ENCODE measurements around the gene HIGD1A. TPM values are rescaled to one million over a fixed set of nuclear protein-coding genes. Genes with fewer than 3 reads are reported as not detected.

Gene HIGD1A
- total and polyA plus RNA-seq, 9 donors: 68.3 to 93.3 (median 81.3) TPM

DNA sequence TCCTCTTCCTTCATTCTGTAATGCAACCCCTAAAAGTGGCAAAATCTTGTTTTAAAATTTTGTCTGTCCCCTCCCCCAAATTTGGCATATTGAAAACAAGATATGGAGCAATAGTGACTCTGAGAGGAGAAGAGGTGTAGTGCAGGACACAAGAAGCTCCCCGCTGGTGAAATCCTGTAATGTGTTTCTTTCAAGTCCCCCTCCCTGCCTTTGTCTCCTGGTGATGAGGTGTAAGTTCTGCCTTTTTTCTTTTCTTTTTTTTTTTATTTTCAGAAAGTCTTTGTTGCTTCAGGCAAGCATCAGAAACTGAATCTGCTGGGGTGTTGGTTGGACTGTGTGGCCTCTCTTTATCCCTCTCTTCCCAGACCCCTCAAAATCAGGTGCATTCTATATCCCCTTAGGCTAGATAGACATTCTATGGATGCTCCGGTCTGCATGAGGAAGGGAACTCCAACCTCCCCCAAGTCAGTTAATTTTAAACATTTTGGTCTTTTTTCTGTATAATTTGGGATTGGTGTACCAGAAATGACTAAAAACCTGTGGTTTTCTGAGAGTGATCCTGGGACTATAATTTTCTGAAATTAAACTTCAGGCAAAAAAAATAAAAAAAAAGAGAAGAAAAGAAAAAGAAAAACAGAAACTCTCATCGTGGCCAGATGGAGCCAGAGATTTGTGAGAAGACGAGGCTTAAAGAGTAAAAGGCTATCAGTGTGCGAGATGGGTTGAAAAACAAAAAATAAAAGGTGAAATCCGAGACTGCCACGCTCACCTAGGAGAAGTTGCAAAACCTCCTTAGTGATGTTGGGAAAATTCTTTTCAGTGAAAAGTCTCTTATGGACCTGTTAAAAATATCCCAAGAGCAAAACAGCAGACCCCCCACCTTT lies 26.4 kb upstream of the HIGD1A start:
- no peaks in the 10 kb centered on the region for H3K36me3 ChIP-seq (ENCODE audit: control insufficient read depth, insufficient read depth, low read length)
- no peaks in the 10 kb centered on the region for H3K4me1 ChIP-seq (ENCODE audit: control insufficient read depth, insufficient read depth, low read length)
- H3K4me3 ChIP-seq (ENCODE audit: low read length): no peak overlapping the region
- peaks cover 2% of the 10 kb centered on the region for H3K27me3 ChIP-seq (ENCODE audit: control insufficient read depth, insufficient read depth, low read length)
- 14% methylated on average over 3 of the region's 7 CpGs for WGBS (ENCODE audit: insufficient coverage)
- no peak overlapping the region for H3K27ac ChIP-seq (ENCODE audit: low read length)
- no peaks in the 10 kb centered on the region for H3K9me3 ChIP-seq (replicated peaks; ENCODE audit: control insufficient read depth, low read depth, low read length)
- DNase-seq: no peak

DNA sequence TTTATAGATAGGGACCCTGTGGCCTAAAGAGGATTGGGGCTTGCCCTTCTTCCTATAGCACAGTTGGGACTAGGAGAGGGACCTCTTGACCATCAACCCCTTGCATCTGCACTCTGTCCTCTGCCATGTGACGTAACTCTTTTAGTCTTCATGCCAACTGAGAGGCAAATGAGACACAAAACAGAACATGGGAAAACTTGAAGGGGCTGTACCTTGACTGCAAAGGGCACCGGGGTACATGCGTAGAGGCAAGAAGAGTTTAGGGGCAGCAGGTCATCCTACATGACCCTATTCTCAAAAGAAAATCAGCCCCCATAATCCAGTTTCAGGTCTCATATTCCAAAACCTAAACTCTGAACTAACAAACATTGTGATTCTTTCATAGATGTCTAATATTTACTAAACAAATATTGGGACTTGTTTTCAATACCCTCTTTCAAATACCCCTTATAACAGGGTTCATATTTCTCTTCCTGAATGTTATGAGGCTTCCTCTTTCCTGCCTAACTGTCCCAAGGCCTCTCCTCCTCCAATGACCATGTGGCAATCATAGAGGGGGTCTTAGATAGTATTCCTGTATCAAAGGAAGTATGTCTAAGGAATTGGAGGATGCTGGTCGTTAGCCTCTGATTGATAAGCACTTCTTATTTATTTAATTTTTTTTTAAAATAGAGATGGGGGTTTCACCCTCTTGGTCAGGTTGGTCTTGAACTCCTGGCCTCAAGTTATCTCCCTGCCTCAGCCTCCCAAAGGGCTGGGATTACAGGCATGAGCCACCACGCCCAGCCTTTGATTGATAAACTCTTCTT lies 25.5 kb upstream of the HIGD1A start:
- Histone ChIP-seq H3K27ac (ENCODE audit: low read length) (no peak overlapping the region), H3K9me3 (replicated peaks; ENCODE audit: control insufficient read depth, low read depth, low read length) (no peaks in the 10 kb centered on the region), H3K27me3 (ENCODE audit: control insufficient read depth, insufficient read depth, low read length) (peaks cover 2% of the 10 kb centered on the region), H3K36me3 (ENCODE audit: control insufficient read depth, insufficient read depth, low read length) (no peaks in the 10 kb centered on the region), H3K4me3 (ENCODE audit: low read length) (no peak overlapping the region), H3K4me1 (ENCODE audit: control insufficient read depth, insufficient read depth, low read length) (no peaks in the 10 kb centered on the region)
- WGBS (ENCODE audit: insufficient coverage): no CpG with 5 or more reads among the region's 5 CpGs
- no peak for DNase-seq

DNA sequence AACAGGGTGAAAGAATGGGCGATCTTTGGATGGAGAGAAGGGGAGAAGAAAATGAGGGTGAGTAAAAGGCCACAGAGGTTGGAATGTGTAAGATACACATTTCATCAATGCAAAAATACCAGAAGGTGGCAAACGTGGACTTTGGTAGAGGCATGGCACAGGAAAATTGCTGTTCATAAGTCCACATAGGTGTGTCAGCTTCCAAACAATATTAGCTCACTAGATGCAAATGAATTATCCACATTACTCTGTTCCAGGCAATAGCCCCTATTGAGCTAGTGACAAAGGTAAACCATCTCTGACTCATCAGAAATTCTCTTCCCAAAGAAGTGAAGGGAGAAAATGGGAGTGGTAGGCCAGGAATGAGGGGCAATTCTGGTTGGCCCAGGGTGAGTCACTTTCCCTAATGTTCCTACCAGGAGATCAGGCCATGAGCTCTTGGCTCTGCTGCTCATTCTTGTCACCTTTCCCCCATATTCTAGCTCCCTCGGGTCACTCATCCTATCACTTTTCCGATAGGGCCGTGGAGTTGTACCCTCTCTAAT lies 24.9 kb upstream of the HIGD1A start:
- H3K27ac ChIP-seq (ENCODE audit: low read length): no peak overlapping the region
- H3K27me3 ChIP-seq (ENCODE audit: control insufficient read depth, insufficient read depth, low read length): peaks cover 2% of the 10 kb centered on the region
- DNase-seq: no peak
- 100% methylated on average over 1 of the region's 5 CpGs for WGBS (ENCODE audit: insufficient coverage)
- H3K9me3 ChIP-seq (replicated peaks; ENCODE audit: control insufficient read depth, low read depth, low read length): no peaks in the 10 kb centered on the region
- H3K36me3 ChIP-seq (ENCODE audit: control insufficient read depth, insufficient read depth, low read length): no peaks in the 10 kb centered on the region
- H3K4me3 ChIP-seq (ENCODE audit: low read length): no peak overlapping the region
- H3K4me1 ChIP-seq (ENCODE audit: control insufficient read depth, insufficient read depth, low read length): no peaks in the 10 kb centered on the region

DNA sequence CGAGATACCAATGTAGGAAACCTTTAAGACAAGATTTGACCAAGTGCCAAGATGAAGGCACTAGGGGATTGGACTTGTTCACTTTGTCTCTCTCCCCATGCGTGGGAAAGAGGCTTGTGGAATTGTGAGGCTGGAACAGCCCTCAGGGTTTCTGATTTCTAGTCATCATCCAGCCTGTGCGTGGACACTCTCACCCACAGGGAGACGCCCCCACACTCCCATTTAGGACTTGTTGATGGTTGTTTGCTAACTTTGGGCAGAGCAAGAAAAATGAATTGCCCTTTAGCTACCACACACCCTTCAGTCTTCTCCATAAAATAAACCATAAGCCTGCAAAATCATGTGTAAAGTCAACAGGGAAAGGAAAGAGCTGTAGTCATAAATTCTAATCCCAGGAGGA lies 23.4 kb upstream of the HIGD1A start:
- no peaks in the 10 kb centered on the region for H3K9me3 ChIP-seq (replicated peaks; ENCODE audit: control insufficient read depth, low read depth, low read length)
- peaks cover 2% of the 10 kb centered on the region for H3K27me3 ChIP-seq (ENCODE audit: control insufficient read depth, insufficient read depth, low read length)
- no peak overlapping the region for H3K27ac ChIP-seq (ENCODE audit: low read length)
- no peak for DNase-seq
- no peaks in the 10 kb centered on the region for H3K36me3 ChIP-seq (ENCODE audit: control insufficient read depth, insufficient read depth, low read length)
- no peak overlapping the region for H3K4me3 ChIP-seq (ENCODE audit: low read length)
- no peaks in the 10 kb centered on the region for H3K4me1 ChIP-seq (ENCODE audit: control insufficient read depth, insufficient read depth, low read length)
- 56% methylated on average over 1 of the region's 4 CpGs for WGBS (ENCODE audit: insufficient coverage)

DNA sequence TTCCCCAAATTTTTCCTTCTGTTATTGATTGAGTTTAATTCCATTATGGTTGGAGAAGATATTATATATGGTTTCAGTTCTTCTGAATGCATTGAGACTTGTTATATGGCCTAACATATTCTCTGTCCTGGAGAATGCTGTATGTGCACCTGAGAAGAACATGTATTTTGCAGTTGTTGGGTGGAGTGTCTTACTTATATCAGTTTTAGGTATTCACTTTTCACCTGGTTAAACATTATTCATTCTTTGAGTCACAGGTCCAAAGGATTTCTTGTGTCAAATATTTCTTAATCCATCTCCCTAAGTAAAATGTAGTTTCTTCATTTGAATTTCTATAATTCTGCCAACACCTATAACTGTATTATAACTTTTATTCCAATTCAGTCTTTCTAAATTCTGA lies 22.7 kb upstream of the HIGD1A start:
- peaks cover 2% of the 10 kb centered on the region for H3K27me3 ChIP-seq (ENCODE audit: control insufficient read depth, insufficient read depth, low read length)
- H3K9me3 ChIP-seq (replicated peaks; ENCODE audit: control insufficient read depth, low read depth, low read length): no peaks in the 10 kb centered on the region
- no peak overlapping the region for H3K4me3 ChIP-seq (ENCODE audit: low read length)
- no peak for DNase-seq
- no peaks in the 10 kb centered on the region for H3K4me1 ChIP-seq (ENCODE audit: control insufficient read depth, insufficient read depth, low read length)
- H3K36me3 ChIP-seq (ENCODE audit: control insufficient read depth, insufficient read depth, low read length): no peaks in the 10 kb centered on the region
- H3K27ac ChIP-seq (ENCODE audit: low read length): no peak overlapping the region

DNA sequence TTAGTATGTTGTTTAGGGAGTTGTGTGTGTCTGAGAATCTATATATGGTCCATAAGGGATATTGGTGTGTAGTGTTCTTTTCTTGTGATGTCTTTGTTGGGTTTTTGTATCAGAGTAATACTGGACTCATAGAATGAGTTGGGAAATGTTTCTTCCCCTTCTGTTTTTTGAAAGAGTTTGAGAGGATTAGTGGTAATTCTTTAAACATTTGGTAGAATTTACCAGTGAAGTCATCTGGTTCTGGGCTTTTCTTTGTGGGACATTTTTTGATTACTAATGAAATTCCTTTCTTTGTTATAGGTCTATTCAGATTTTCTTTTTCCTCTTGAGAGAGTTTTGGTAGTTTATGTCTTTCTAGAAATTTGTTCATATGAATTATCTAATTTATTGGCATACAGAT lies 21.9 kb upstream of the HIGD1A start:
- Histone ChIP-seq H3K27ac (ENCODE audit: low read length) (no peak overlapping the region), H3K4me1 (ENCODE audit: control insufficient read depth, insufficient read depth, low read length) (no peaks in the 10 kb centered on the region), H3K4me3 (ENCODE audit: low read length) (no peak overlapping the region), H3K27me3 (ENCODE audit: control insufficient read depth, insufficient read depth, low read length) (peaks cover 2% of the 10 kb centered on the region), H3K36me3 (ENCODE audit: control insufficient read depth, insufficient read depth, low read length) (no peaks in the 10 kb centered on the region), H3K9me3 (replicated peaks; ENCODE audit: control insufficient read depth, low read depth, low read length) (no peaks in the 10 kb centered on the region)
- no peak for DNase-seq

DNA sequence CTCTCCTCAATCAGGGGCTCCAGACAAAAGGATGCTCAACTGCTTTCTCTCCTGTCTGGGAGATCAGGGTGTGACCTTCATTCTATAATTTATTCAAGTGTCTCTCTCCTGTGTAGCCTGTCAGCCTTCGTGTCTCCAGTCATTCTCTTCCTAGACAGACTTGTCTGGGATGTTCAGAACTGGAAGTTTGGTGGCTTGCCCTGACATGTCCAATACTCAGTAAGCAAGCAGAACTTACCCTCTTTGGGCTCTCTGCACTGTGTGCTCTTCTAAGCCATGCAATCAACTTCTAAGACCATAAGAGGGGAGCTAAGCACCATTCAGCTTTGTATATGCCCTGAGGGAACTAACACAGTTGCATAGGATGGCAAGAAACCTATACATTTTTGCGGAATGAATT lies 19.1 kb upstream of the HIGD1A start:
- no peak overlapping the region for H3K4me3 ChIP-seq (ENCODE audit: low read length)
- no CpG with 5 or more reads among the region's 2 CpGs for WGBS (ENCODE audit: insufficient coverage)
- no peak overlapping the region for H3K27ac ChIP-seq (ENCODE audit: low read length)
- no peaks in the 10 kb centered on the region for H3K4me1 ChIP-seq (ENCODE audit: control insufficient read depth, insufficient read depth, low read length)
- H3K36me3 ChIP-seq (ENCODE audit: control insufficient read depth, insufficient read depth, low read length): no peaks in the 10 kb centered on the region
- H3K9me3 ChIP-seq (replicated peaks; ENCODE audit: control insufficient read depth, low read depth, low read length): no peaks in the 10 kb centered on the region
- DNase-seq: no peak
- H3K27me3 ChIP-seq (ENCODE audit: control insufficient read depth, insufficient read depth, low read length): no peaks in the 10 kb centered on the region

DNA sequence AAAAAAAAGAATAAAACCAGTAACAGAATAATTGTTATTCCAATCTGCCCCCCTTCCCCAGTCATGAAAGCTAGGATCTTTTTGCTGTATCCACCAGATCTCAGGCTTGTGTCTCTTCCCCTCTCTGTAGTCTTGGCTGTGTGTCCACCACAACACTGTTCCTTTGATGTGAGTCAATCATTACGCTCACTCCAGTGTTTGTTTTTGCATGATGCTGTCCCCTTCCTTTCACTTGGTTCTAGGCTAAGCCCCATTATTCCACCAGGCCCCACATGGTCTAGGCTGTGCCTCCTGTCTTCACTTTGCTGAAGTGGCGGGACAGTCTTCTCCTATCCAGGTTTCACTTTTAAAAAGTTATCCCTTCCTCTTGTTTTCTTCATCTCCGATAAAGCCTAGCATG lies 18.5 kb upstream of the HIGD1A start:
- Histone ChIP-seq H3K27ac (ENCODE audit: low read length) (no peak overlapping the region), H3K4me3 (ENCODE audit: low read length) (no peak overlapping the region), H3K4me1 (ENCODE audit: control insufficient read depth, insufficient read depth, low read length) (no peaks in the 10 kb centered on the region), H3K27me3 (ENCODE audit: control insufficient read depth, insufficient read depth, low read length) (no peaks in the 10 kb centered on the region), H3K9me3 (replicated peaks; ENCODE audit: control insufficient read depth, low read depth, low read length) (no peaks in the 10 kb centered on the region), H3K36me3 (ENCODE audit: control insufficient read depth, insufficient read depth, low read length) (no peaks in the 10 kb centered on the region)
- 93% methylated on average over 2 of the region's 3 CpGs for WGBS (ENCODE audit: insufficient coverage)
- DNase-seq: no peak

DNA sequence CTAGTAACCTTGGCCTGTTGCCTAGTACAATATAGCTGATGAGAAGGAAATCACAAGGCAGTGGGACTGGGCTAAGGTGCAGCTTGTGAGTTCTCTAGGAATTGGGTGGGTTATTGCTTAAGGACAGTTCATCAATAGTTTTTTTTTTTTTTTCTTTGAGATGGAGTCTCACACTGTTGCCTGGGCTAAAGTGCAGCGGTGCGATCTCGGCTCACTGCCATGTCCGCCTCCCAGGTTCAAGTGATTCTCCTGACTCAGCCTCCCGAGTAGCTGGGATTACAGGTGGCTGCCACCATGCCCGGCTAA lies 16.4 kb upstream of the HIGD1A start:
- no peak for DNase-seq
- Histone ChIP-seq H3K27me3 (ENCODE audit: control insufficient read depth, insufficient read depth, low read length) (no peaks in the 10 kb centered on the region), H3K27ac (ENCODE audit: low read length) (no peak overlapping the region), H3K4me1 (ENCODE audit: control insufficient read depth, insufficient read depth, low read length) (no peaks in the 10 kb centered on the region), H3K4me3 (ENCODE audit: low read length) (no peak overlapping the region), H3K9me3 (replicated peaks; ENCODE audit: control insufficient read depth, low read depth, low read length) (no peaks in the 10 kb centered on the region), H3K36me3 (ENCODE audit: control insufficient read depth, insufficient read depth, low read length) (no peaks in the 10 kb centered on the region)
- 83% methylated on average over 6 of the region's 6 CpGs for WGBS (ENCODE audit: insufficient coverage)

DNA sequence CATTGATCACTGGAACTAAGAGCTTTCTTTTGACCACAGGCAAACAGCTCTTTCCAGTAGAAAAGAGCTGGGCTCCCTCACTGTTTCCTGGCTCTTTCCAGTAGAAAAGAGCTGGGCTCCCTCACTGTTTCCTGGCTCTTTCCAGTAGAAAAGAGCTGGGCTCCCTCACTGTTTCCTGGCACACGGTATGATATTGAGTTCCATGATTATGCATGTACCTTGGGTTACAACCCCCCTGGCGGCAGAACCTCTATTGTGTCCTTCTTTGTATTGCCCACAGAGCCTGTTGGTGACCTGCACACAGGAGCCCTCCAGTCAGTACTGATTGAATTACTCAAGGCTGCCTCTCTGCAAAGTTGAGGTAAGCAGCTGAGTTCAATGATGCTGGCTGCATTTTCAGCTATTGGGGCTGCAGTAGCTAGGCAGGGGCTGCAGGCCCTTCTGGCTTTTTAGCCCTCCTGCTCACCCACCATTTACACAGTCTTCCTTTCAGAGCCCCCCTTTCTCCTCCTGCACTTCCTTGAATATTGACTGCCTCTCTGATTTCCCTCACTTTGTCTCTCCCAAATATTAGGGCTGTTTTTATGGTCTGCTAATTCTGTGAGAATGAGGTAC lies 15.2 kb upstream of the HIGD1A start:
- H3K4me1 ChIP-seq (ENCODE audit: control insufficient read depth, insufficient read depth, low read length): no peaks in the 10 kb centered on the region
- no peaks in the 10 kb centered on the region for H3K36me3 ChIP-seq (ENCODE audit: control insufficient read depth, insufficient read depth, low read length)
- H3K9me3 ChIP-seq (replicated peaks; ENCODE audit: control insufficient read depth, low read depth, low read length): no peaks in the 10 kb centered on the region
- no peaks in the 10 kb centered on the region for H3K27me3 ChIP-seq (ENCODE audit: control insufficient read depth, insufficient read depth, low read length)
- DNase-seq: no peak
- WGBS (ENCODE audit: insufficient coverage): 14% methylated on average over 1 of the region's 2 CpGs
- H3K27ac ChIP-seq (ENCODE audit: low read length): no peak overlapping the region
- no peak overlapping the region for H3K4me3 ChIP-seq (ENCODE audit: low read length)
